Midbrain (tissue), 1 donor: ENCODE measurements around the gene TWIST2.
A peak's percentile ranks its signal among the peaks of the same experiment; 100 is the strongest.

ENCODE experiments used
- DNase-seq: peaks from one replicate; lab custom pipeline; 2025; lab: John Stamatoyannopoulos, UW

TWIST2 gene

GRCh38 chr2:238940806-238941205 lies 92.9 kb downstream of the TWIST2 start:
- no peak for DNase-seq

GRCh38 chr2:238941262-238941792 lies 93.4 kb downstream of the TWIST2 start:
- DNase-seq, result no peak

DNA sequence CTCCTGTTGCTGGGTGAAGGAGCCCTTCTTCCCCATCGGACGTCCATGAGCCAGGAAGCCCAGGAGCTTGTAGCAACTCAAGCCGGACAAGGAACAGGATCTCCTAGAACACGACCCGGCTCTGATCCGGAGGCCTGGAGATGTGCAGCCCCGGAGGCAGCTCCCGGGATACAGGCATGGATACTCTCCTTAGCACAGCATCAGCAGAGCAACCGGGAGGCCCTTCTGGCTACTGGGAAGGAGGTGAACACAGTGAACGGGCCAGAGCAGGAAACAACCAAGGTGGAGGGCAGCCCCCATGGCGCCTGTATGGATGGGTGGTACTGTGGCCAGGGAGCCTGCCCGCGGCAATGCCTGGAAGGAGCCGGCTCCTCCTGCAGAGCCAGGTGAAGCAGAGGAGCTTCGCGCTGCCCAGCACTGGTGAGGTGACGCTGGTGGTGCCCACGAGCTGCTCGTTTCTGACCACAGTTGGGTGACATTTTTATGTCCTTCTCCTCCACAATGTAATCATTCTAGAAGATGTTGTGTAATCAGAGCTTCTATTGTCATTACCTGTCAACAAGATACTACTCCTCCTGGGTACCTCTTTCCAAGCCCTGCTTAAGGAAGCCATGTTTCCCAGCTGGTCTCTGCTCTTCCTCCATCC lies 94.3 kb downstream of the TWIST2 start:
- no peak for DNase-seq

GRCh38 chr2:238942726-238943300 lies 94.9 kb downstream of the TWIST2 start:
- DNase-seq, result no peak

DNA sequence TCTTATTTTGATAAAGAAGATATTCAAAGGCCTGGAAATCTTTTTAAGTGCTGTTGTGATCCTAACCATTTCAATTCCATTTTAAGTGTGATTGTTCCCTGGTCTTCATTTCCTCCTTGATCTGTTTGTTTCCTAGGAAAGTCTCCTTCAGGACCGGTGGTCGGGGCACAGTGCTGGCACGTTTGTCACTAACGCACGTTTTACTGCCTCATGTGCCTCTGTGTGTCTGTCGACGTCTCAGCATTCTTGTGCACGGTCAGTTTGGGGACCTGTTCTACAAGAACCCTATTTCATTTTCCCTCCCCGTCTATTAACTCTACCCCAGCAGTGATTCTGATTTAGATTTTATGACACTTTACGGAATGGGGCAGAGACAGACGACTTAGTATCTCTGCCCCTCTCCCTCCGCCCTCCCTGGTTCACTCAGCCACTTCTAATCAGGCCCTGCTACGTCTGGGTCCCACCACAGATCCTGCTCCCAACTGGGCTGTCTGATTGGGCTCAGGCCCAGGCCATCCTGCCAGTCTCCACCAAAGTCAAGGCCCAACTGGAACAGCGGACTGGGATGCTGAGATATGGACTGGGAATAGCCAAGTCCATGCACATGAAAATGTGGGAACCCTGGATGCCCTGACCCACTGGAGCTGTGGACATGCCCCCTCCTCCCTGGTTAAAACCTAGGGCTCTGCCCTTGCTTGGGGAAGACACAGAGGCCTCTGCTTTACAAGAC lies 95.6 kb downstream of the TWIST2 start:
- no peak for DNase-seq

DNA sequence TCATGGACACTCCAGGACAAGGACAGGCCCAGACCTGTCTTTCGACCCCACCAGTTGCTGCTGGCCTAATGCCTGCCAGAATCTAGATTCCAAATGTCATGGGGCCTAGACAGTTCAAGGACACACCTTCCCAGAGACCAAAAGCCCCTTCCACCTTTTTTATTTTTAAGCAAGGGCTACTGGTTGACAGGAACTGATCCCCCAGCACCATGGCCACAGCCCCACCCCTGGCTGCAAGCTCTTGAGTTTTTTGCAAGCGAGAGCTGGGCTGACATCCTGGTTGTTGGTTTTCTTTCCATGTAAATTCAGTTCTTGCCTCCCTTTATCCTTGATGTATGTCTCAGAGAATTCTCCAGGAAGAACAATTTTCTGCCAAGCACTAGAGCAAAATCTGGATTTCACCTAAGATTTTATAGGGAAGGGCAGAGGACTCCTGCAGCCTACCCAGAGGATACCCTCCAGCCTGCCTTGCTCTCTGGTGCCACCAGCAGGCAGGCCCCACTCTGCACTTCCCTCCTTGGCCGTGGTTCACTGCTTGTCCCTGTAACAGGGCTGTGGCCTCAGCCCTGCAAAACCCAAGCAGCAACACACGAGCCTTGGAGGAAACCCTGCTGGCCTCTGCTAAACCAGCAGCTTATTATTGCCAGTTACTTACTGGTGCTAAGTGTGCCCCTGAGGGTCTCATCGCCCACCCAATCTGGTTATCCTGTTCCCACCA lies 97.7 kb downstream of the TWIST2 start:
- peak; percentile 11 for DNase-seq

DNA sequence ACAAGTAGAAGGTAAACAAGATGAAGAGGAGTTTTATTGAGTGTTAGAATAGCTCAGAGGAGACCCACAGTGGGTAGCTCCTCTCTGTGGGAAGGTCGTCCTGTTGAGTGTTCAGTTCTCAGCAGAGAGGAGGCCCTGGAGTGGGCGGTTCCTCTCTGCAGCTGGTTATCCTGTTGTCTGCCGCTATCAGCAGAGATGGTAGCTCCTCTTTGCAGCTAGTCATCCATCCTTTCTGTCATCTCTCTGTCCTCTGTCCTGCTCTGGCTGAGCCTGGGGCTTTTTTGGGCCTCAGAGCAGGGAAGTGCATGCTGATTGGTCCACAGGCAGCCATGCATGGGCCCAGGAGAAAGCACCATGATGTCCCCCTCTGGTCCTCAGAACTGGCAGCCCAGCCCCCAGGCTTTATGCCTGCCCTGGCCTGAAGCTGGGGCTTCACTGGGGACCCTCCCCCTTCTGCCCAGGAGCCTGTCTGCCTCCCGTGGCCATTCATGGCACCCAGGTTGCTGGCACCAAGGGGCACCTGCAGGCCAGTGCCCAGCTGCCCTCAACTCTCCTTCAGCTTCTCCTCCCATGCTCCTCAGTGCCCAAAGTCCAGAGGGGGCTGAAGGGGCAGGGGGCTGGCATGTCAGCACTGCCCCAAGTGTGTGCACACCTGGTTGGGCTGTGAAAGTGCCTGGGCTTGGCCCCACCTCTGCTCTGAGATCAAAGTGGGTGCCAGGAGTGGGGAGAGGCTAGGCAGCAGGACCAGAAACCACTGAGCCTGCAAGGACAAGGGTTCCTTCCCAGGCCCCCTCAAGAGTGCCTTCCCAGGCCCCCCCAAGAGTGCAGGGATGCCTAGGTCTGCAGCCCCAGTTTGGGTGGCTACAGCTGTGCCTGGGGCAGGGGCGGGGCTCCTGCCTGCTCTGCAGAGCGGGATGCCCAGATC lies 98.7 kb downstream of the TWIST2 start:
- DNase-seq, result no peak

DNA sequence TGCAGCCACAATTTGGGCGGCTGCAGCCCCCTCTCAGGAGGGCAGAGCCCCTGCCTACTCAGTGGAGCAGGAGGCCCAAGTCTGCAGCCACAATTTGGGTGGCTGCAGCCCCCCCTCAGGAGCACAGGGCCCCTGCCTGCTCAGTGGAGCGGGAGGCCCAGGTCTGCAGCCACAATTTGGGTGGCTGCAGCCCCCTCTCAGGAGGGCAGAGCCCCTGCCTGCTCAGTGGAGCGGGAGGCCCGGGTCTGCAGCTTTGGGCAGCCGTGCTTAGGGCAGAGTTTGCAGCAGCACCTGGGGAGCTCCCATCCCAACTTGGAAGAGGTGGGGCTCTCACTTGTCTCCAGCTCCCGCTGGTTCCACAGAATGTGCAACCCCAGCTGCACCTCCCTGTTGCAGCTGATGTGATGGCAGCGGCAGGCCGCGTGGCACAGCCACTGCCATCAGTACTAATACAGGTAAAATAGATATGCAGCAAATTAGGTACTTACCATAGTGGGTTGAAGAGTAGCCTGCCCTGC lies 99.4 kb downstream of the TWIST2 start:
- no peak for DNase-seq

DNA sequence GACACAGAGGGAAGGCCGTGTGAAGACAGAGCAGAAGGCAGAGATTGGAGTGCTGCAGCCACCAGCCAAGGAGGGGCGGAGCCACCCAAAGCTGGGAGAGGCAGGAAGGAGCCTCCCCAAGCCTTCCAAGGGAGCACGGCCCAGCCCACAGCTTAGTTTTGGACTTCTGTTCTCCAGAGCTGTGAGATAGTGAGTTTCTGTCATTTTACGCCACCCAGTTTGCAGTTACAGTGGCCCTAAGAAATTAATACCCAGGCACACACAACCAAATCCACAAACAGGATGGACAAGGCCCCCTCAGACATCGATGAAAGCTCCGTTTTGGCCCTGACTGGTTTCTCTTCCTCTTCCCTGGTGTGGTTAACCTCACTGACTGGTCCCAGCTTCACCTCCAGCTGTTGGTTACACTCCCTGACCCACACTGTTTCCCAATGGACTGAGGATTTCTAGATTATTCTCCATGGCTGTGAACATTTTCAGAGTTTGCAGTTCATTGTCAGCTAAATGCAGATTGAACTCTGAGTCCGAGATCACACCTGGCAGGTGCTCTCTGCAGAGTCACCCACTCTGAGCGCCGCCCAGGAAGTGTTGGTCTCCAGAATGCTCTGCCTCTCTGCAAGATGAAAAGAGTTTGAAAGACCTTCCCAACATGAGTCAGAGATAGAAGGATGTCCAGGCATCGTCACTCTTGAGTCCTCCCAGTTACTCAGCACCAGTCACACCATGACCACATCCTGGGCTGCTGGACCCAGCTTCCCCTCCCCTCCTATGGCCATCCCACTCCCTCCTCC lies 100.2 kb downstream of the TWIST2 start:
- no peak for DNase-seq

DNA sequence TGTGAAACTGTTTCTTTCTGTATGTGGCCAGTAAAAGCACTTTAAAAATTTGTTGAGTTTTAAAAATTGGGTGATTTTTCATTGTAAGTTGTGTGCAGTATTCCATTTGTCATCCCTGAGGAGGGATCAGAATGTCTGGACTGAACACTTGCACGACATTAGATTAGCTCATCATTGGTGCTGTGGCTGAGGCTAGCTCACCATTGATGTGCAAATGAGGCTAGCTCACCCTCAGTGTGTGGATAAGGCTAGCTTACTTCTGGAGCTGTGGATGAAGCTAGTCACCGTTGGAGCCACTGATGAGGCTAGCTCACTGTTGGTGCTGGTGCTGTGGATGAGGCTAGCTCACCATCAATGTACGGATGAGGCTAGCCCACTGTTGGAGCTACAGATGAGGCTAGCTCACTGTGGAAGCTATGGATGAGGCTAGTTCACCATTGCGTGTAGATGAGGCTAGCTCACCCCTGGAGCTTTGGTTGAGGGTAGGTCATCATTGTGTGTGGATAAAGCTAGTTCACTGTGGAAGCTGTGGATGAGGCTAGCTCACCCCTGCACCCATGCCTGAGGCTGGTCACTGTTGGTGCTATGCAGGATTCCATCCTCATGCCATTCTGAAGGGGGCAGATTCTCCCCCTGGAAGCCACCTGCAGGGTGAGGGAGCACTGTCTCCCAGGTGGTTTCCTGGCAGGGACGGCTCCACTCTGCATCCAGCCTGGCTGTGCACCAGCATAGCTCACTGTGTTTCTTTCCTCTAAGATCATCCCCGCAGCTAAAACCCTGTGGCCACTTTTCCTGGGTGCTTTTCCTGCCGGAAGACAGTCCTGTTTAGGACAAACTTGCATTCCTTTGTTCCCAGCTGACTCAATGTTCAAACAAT lies 101.1 kb downstream of the TWIST2 start:
- DNase-seq, result no peak

GRCh38 chr2:238949710-238950345 lies 101.9 kb downstream of the TWIST2 start:
- no peak for DNase-seq

DNA sequence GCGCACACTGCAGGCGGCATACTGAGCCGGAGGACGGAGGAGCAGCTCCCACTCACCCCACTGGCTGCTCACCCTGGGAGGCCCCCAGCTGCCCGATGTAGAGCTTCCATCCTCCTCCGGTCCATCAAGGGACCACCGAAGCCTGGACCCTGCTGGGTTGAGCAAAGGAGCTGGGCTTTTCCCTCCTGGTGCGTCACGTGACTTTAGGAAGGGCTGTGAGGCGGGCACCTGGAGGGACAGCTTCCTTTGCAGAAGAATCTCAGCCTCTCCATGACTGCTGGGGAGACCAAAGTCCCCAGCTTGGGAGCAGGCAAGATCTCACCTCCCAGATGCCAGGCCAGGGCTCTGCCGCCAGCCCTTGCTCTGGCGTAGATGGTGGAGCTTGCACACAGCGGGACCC lies 102.7 kb downstream of the TWIST2 start:
- DNase-seq, result no peak

DNA sequence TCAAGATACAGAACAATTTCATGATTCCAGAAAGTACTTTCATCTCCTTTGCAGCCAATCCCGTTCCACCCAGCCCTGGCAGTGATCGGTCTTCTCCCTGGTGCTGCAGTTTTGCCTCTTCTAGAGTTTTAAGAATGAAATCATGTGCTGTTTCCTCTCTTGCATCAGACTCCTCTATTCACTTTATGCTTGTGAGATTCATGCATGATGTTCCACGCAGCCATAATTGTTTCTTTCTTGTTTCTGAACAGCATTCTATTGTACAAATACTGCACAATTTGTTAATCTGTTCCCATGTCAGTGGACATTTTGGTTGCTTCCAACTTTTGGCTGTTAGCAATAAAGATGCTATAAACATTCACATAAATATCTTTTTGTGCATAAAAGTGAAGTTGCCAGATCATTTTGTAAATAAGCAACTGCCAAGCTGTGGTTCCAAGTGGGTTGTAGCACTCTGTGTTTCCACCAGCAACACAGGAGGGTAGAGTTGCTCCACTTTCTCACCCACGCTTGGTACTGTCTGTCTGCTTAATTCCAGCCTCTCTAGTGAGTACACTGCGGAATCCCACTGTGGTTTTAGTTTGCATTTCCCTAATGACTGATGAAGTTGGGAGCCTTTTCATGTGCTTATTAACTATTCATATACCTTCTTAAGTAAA lies 104.5 kb downstream of the TWIST2 start:
- DNase-seq, result peak; percentile 24

DNA sequence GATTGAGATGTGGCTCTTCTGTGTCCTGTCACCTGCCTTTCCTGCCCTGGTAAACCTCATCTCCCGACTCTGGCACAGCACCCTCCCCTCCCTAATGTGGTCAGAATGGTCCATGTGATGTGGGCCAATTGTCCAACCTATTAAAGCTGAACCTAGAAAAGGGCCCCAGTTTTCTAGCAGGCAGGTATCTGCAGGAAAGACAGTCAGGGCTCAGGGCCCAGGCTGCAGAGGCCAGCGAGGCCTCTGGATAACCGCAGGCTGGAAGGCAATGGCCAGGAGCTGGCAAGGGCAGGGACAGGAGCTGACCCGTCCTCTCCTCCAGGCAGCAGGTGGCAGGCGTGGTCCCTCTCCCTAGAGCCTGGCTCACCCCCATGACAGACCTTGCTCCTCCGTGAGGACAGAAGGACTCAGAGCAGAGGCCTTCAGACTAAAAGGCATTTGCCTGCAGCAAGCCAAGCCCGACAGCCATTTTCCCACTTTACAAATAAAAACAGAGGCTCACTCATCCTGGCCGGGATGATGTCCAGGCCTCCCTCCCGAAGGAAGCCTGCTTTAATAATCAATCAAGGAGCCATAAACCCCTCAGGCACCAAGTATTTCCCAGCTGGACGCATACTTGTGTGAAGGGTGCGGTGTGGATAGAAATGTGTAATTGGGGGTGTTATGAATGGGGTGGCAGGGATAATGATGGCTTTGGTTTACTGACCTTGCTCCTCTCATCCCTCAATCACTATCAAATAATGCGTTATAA lies 107.1 kb downstream of the TWIST2 start:
- no peak for DNase-seq

DNA sequence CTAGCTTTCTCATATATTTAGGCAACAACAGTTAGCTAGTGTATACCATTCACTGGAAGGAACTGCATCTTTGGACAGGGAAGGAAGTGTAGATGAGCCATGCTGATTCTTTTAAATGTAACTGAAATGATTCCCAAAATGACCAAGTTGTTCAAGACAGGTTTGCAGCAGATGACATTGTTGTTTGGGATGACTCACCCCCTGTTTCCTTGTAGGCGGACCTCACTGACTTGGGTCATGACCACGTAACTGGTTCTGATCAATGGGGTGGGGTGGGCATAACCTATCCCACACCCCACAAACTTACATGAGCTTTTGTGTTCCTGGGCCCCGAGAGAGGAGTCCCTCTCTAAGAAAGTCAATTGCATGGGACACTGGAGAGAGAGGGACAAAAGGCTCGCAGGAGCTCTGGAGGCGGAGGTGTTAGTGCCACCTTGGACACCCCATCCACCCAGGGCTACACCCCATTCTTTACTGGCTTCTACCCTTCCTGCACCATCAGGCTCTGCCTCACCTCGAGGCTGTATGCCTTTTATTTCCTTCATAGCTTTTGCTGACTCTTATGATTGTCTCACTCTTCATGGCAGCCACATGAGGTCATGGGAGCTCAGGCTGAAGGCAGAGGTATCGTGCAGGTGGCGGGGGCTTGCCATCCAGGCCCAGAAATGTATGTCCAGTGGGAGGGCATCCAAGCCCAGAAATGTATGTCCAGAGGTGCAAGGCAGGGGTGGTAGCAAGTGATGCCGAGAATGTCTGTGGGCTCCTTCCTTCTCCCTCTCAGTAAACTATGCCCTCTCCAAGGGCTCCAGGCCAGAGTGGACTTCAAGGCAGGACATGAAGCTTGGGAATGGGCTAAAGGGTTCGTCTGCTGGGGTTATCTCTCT lies 108.0 kb downstream of the TWIST2 start:
- DNase-seq, result no peak

- no peak for DNase-seq
Observed at GRCh38 chr2:238956676-238957075, 108.8 kb downstream of the TWIST2 start.
